Natural killer cell (primary cell): ENCODE results near the gene CNP. TPM values are rescaled to one million over a fixed set of nuclear protein-coding genes. Genes with fewer than 3 reads are reported as not detected.

Experiments
- ATAC-seq, 3 donors: fragments of 150-1000 bp in 2 of 3; fragments of 200-7000 bp in 1 of 3; cut with Tn5 transposase; 1 replicate in 1 of 3; 2 replicates in 2 of 3; pipeline ENCODE4 v1.10.0; 2021; ENCODE audit warnings: mild to moderate bottlenecking in 2 of 3, moderate library complexity in 2 of 3
- DNase-seq, 2 donors: peaks; one replicate each; pipeline versions ENCODE4 v3.0.0 to v3.0.0-alpha.2; 2013 to 2021; ENCODE audit warnings: mixed read lengths in 1 of 2
- H3K27ac ChIP-seq: one replicate; pipeline ENCODE4 v1.5.1; 2013; ENCODE audit warnings: mild to moderate bottlenecking, low read length
- H3K27me3 ChIP-seq: one replicate; pipeline ENCODE4 v1.6.1; 2013; ENCODE audit warnings: low read length; ENCODE audit not compliant: control insufficient read depth, insufficient read depth
- H3K36me3 ChIP-seq: one replicate; pipeline ENCODE4 v1.6.1; 2013; ENCODE audit warnings: low read length; ENCODE audit not compliant: control insufficient read depth, insufficient read depth
- H3K4me1 ChIP-seq: one replicate; pipeline ENCODE4 v1.6.1; 2013; ENCODE audit warnings: low read length; ENCODE audit not compliant: control insufficient read depth, insufficient read depth
- H3K4me3 ChIP-seq: one replicate; pipeline ENCODE4 v1.5.1; 2013; ENCODE audit warnings: low read length
- H3K9me3 ChIP-seq: one replicate; pipeline ENCODE4 v1.6.1; 2013; ENCODE audit warnings: low read length; ENCODE audit not compliant: control insufficient read depth, insufficient read depth
- H3K27ac Mint-ChIP-seq, 2 donors: one replicate each; pipeline ENCODE4 v1.8.0; 2022; ENCODE audit warnings: mild to moderate bottlenecking in 2 of 2, mixed read lengths in 2 of 2, moderate library complexity in 1 of 2
- H3K27me3 Mint-ChIP-seq, 2 donors: one replicate each; pipeline ENCODE4 v1.8.0; 2022; ENCODE audit warnings: low read depth in 2 of 2, mixed read lengths in 2 of 2
- H3K36me3 Mint-ChIP-seq: one replicate; pipeline ENCODE4 v1.8.0; 2022; ENCODE audit warnings: mixed read lengths
- H3K4me1 Mint-ChIP-seq, 2 donors: one replicate each; pipeline ENCODE4 v1.8.0; 2022; ENCODE audit warnings: mixed read lengths in 2 of 2
- H3K4me3 Mint-ChIP-seq: one replicate; pipeline ENCODE4 v1.8.0; 2022; ENCODE audit warnings: mild to moderate bottlenecking, moderate library complexity, mixed read lengths
- H3K9me3 Mint-ChIP-seq, 2 donors: one replicate each; pipeline ENCODE4 v1.8.0; 2022; ENCODE audit warnings: mixed read lengths in 2 of 2
- whole genome bisulfite sequencing: methylation state at CpG from one replicate; pipeline ENCODE4 v1.1.7; 2013; ENCODE audit warnings: missing lambda C conversion rate; ENCODE audit not compliant: insufficient coverage; 5-methylcytosine and 5-hydroxymethylcytosine counted together
- intact Hi-C: fragments of 100-400 bp; cut with micrococcal nuclease; formaldehyde crosslinking; loops from one replicate; pipeline ENCODE4 v1.14.2; 2022
- total RNA-seq, 4 donors: library from RNA; stranded (reverse); fragments of 120-200 nt in 1 of 4; gene quantifications; one replicate each; pipeline versions ENCODE4 v1.2.3 to v1.2.4, GENCODE V29; 2013 to 2022
- TF ChIP-seq, protein P1 (sequence below): fragments of 200-600 bp; IDR thresholded peaks from one replicate; pipeline ENCODE4 v1.8.0; 2022; ENCODE audit warnings: antibody characterized with exemption

CNP gene
- total RNA-seq, 3 donors from 2014 or later (not counting 1 experiment from before 2014, with no cell fraction given): 32.4 to 44.8 (median 38.2) TPM

DNA sequence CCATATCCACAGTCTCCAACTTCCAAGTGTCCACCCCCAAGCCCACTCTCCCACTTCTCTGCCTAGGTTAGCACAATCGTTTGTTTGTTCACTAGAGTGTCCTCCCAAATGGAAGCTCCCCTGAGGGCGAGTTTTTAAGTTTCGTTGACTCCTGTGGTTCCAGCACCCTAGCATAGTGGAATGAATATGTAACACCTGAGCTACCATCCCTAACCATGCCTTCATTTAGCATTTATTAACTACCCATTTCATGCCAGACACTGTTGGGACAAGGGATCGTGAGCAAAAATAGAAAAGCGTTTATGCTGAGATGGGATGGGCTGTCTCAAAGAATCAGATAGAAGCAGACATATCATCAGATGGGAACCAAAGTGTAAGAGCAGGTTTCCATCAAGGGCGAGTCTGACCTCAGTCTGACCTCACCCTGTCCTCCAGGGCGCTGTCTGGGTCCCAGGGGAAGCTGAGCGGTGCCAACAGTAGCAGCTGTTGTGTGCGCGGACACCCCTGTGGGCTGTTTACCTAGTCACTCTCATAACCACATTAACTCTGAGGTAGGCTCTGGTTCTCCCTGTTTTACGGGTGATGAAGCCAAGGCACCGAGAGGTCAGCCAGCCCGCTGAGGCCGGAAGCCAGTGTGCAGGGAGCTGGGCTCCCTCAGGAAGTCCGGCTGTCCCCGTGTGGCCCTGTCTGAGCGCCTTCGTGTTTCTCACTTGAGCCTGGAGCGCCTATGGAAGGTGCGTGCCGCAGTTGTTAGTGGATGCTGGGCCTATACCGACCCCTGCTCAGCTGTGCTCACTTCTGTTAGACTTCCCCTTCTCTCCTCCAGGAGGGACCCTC, 6.2 kb downstream of the CNP start:
- peak overlapping the region; percentile 77 for H3K27ac ChIP-seq
- peaks cover 62% of the 10 kb centered on the region for H3K36me3 ChIP-seq
- no peaks in the 10 kb centered on the region for H3K27me3 Mint-ChIP-seq
- no peak overlapping the region for H3K4me3 ChIP-seq
- H3K9me3 ChIP-seq: no peaks in the 10 kb centered on the region
- H3K36me3 Mint-ChIP-seq: no peaks in the 10 kb centered on the region
- peaks cover 28 to 40% of the 10 kb centered on the region in 2 donors for H3K4me1 Mint-ChIP-seq
- no peaks in the 10 kb centered on the region for H3K9me3 Mint-ChIP-seq
- TF ChIP-seq, protein P1, sequence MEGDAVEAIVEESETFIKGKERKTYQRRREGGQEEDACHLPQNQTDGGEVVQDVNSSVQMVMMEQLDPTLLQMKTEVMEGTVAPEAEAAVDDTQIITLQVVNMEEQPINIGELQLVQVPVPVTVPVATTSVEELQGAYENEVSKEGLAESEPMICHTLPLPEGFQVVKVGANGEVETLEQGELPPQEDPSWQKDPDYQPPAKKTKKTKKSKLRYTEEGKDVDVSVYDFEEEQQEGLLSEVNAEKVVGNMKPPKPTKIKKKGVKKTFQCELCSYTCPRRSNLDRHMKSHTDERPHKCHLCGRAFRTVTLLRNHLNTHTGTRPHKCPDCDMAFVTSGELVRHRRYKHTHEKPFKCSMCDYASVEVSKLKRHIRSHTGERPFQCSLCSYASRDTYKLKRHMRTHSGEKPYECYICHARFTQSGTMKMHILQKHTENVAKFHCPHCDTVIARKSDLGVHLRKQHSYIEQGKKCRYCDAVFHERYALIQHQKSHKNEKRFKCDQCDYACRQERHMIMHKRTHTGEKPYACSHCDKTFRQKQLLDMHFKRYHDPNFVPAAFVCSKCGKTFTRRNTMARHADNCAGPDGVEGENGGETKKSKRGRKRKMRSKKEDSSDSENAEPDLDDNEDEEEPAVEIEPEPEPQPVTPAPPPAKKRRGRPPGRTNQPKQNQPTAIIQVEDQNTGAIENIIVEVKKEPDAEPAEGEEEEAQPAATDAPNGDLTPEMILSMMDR: no peak
- DNase-seq (no peak), ATAC-seq (peak; percentile 9 to 49 (median 43))
- peaks cover 39% of the 10 kb centered on the region for H3K4me1 ChIP-seq
- WGBS: 69% methylated on average over 22 of the region's 22 CpGs
- H3K4me3 Mint-ChIP-seq: peak overlapping the region; percentile 65
- H3K27me3 ChIP-seq: no peaks in the 10 kb centered on the region
- intact Hi-C loops: no loop called here
- peak overlapping the region; percentile 87 to 88 for H3K27ac Mint-ChIP-seq

DNA sequence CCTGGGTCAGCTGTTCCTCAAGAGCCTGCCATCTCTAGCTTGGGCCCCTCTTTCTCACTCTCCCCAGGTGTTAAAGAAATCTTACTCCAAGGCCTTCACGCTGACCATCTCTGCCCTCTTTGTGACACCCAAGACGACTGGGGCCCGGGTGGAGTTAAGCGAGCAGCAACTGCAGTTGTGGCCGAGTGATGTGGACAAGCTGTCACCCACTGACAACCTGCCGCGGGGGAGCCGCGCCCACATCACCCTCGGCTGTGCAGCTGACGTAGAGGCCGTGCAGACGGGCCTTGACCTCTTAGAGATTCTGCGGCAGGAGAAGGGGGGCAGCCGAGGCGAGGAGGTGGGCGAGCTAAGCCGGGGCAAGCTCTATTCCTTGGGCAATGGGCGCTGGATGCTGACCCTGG, 6.8 kb downstream of the CNP start:
- H3K36me3 ChIP-seq: peaks cover 65% of the 10 kb centered on the region
- Mint-ChIP-seq H3K27me3 (no peaks in the 10 kb centered on the region), H3K4me3 (peak overlapping the region; percentile 65), H3K36me3 (no peaks in the 10 kb centered on the region), H3K9me3 (no peaks in the 10 kb centered on the region), H3K27ac (peak overlapping the region; percentile 87 to 88), H3K4me1 (peaks cover 22 to 38% of the 10 kb centered on the region in 2 donors)
- DNase-seq (peak in 1 of 2 donors; percentile 38), ATAC-seq (peak; percentile 51 to 85 (median 83))
- H3K4me3 ChIP-seq: no peak overlapping the region
- H3K9me3 ChIP-seq: no peaks in the 10 kb centered on the region
- intact Hi-C loops: no loop called here
- H3K27ac ChIP-seq: peak overlapping the region; percentile 77
- TF ChIP-seq, protein P1: no peak
- 48% methylated on average over 19 of the region's 19 CpGs for WGBS
- H3K27me3 ChIP-seq: no peaks in the 10 kb centered on the region
- peaks cover 32% of the 10 kb centered on the region for H3K4me1 ChIP-seq

DNA sequence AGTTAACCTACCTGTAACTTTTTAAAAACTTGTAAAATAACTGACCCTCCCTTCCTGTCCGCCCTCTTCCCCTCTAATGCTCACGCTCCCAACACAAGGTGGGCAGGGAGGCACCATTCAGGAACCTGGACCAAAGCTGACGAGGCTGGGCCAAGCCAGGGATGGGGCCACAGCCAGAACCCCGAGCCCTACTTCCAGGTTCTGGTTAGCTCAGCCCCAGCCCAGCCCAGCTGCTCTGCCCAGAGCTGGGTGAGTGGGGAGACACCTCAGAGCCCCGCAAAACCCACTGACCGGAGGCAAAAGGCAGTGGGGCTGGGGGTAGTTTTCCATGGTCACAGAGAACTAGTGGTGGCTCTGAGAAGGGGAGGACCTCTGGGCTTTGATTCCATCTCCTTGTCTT, 7.4 kb downstream of the CNP start:
- no peaks in the 10 kb centered on the region for H3K9me3 ChIP-seq
- H3K4me1 ChIP-seq: peaks cover 28% of the 10 kb centered on the region
- H3K4me3 Mint-ChIP-seq: peak overlapping the region; percentile 28
- H3K36me3 Mint-ChIP-seq: no peaks in the 10 kb centered on the region
- H3K27me3 ChIP-seq: no peaks in the 10 kb centered on the region
- DNase-seq (no peak), ATAC-seq (no peak)
- no peaks in the 10 kb centered on the region for H3K9me3 Mint-ChIP-seq
- H3K36me3 ChIP-seq: peaks cover 63% of the 10 kb centered on the region
- H3K4me3 ChIP-seq: no peak overlapping the region
- 79% methylated on average over 6 of the region's 6 CpGs for WGBS
- peak overlapping the region; percentile 77 for H3K27ac ChIP-seq
- TF ChIP-seq, protein P1: no peak
- intact Hi-C loops: no loop called here
- H3K4me1 Mint-ChIP-seq: peaks cover 19 to 33% of the 10 kb centered on the region in 2 donors
- H3K27me3 Mint-ChIP-seq: no peaks in the 10 kb centered on the region
- H3K27ac Mint-ChIP-seq: peak overlapping the region; percentile 87 to 88
